ENCODE data around the gene MEDAG.

The MEDAG gene

DNA sequence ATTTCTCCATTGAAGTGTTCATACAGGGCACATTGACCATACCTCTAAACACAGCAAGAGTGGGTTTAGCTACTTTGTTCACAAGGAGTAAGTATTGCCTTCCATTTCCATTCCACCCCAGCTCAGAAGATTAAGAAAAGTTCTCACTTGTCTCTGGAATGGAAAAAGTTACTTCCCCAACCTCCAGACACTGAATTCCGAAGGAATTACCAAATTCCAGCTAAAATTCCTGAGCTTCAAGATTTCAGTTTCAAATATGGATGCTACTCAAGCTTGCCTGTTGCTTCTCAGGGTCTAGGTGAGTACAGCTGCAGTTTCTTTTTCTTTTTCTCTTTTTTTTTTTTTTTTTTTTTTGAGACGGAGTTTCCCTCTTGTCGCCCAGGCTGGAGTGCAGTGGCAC, 60.0 kb downstream of the MEDAG start:
- no peak for DNase-seq

DNA sequence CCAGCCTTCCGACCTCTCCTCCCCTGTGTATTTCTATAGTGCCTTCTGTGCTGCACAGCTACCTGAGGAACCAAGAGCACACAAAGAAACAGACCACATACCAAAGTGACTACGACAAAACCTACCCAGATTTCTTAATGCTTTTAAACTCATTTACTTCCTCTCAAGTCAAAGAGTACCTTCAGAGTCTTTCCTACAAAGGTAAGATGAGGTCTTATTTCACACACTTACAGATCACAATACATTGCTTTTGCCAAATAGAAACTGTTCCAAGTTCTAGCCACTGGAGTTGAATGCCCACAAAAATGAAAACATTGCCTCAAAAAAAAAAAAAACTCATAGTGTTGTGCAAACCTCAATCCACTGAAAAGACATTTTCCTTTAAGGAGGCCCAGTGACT, 62.8 kb downstream of the MEDAG start:
- no peak for DNase-seq

DNA sequence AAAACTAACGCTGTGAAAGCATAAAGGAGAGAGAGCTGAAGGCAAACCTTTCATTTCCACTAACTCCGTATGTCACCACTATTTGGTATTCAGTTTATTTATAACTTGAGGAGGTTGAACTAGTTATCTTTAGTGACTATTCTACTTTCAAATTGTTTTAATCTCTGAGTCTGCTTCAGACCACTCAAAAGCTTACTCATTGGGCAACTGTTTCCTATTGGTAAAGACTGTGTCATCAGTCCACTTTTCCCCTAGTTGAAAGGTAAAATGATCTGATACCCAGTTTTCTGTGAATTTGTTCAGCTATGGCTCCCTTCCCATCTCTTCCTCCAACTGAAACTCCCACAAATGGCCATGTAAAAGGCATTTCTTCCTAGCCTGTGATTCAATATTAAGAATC, 65.5 kb downstream of the MEDAG start:
- no peak for DNase-seq

DNA sequence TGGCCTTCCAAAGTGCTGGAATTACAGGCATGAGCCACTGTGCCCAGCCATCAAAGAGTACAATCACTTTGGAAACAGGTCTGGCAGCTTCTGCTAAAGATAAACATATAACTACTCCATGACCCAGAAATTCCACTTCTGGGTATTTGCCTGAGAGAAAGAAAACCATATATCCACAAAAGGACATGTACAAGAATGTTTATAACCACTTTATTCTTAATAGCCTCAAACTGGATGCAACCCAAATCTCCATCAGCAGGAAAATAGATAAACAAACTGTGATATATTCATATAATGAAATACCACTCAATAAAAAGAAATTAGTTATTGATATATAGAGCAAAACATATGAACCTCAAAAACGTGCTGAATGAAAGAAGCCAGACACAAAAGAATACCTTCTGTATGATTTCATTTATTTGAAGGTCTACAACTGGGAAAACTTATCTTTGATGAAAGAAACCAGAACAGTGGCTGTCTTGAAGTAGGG, 66.9 kb downstream of the MEDAG start:
- no peak for DNase-seq

DNA sequence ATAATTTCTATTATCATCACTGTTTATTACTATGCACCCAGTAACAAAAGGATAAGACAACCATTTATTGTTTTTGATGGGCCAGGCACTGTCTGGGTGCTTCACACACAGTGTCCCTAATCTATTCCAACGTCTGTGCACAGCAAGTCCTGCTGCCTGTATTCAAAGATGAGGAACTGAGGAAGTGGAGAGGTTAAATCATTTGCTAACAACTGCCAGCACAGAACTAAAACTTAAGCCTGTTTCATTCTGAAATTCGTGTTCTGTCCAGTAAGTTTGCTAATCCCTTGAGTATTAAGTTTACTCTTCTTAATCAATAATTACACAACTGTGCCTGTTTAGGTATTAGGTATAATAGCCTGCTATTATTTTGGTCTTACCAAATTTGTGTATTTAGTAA, 68.3 kb downstream of the MEDAG start:
- no peak for DNase-seq
